ENCODE measurements around the gene SPN.
"Not testable (repeated sequence)": the region's sequence is repeated elsewhere in the genome, so short reads cannot be mapped to it uniquely, and the experiment has no call there.

SPN gene

GRCh38 chr16:29699324-29700219 is 36.5 kb downstream of the SPN start:
- DNase-seq (ENCODE audit: low spot score) (no peak), FAIRE-seq (no peak)

- FAIRE-seq = no peak
- DNase-seq (ENCODE audit: low spot score) = peak; percentile 61
Observed at GRCh38 chr16:29700253-29700987, 37.4 kb downstream of the SPN start.

GRCh38 chr16:29701214-29701555 is 38.1 kb downstream of the SPN start:
- FAIRE-seq = no peak
- no peak for DNase-seq (ENCODE audit: low spot score)

- DNase-seq (ENCODE audit: low spot score) (no peak), FAIRE-seq (no peak)
Observed at GRCh38 chr16:29702269-29702668, 39.2 kb downstream of the SPN start.

- peak; percentile 48 for DNase-seq (ENCODE audit: low spot score)
- peak; percentile 90 for FAIRE-seq
Observed at GRCh38 chr16:29705030-29705429, 42.0 kb downstream of the SPN start.

GRCh38 chr16:29707160-29707559 is 44.1 kb downstream of the SPN start:
- not testable (repeated sequence) for DNase-seq (ENCODE audit: low spot score); FAIRE-seq

GRCh38 chr16:29708917-29709600 is 46.0 kb downstream of the SPN start:
- FAIRE-seq = no peak
- no peak for DNase-seq (ENCODE audit: low spot score)

GRCh38 chr16:29709657-29710056 is 46.6 kb downstream of the SPN start:
- FAIRE-seq; DNase-seq (ENCODE audit: low spot score): not testable (repeated sequence)

GRCh38 chr16:29710227-29711219 is 47.5 kb downstream of the SPN start:
- DNase-seq (ENCODE audit: low spot score) (peak; percentile 40), FAIRE-seq (peak; percentile 26)

- no peak for FAIRE-seq
Observed at GRCh38 chr16:29712809-29713208, 49.8 kb downstream of the SPN start.

GRCh38 chr16:29714396-29714795 is 51.3 kb downstream of the SPN start:
- FAIRE-seq (no peak), DNase-seq (ENCODE audit: low spot score) (no peak)

More at GRCh38 chr16:29712809-29713208, 49.8 kb downstream of the SPN start:
- DNase-seq (ENCODE audit: low spot score) = no peak

- FAIRE-seq (no peak), DNase-seq (ENCODE audit: low spot score) (no peak)
Observed at GRCh38 chr16:29714972-29715371, 51.9 kb downstream of the SPN start.

GRCh38 chr16:29717113-29717512 is 54.1 kb downstream of the SPN start:
- DNase-seq (ENCODE audit: low spot score) (no peak), FAIRE-seq (no peak)

GRCh38 chr16:29719063-29719462 is 56.0 kb downstream of the SPN start:
- no peak for FAIRE-seq

More at GRCh38 chr16:29719063-29719462, 56.0 kb downstream of the SPN start:
- no peak for DNase-seq (ENCODE audit: low spot score)
